Common myeloid progenitor, CD34-positive (primary cell): ENCODE results near the gene USP35.

Experiments used
- CTCF ChIA-PET: fragments of 350-600 bp; sonication (Branson Sonifier 250); formaldehyde crosslinking; loops from one replicate; lab custom pipeline; 2021; ENCODE audit warnings: antibody characterized with exemption; lab: Charles Lee
- POLR2A ChIA-PET: fragments of 350-600 bp; sonication (Branson Sonifier 250); formaldehyde crosslinking; loops from one replicate; lab custom pipeline; 2021; ENCODE audit warnings: antibody characterized with exemption; lab: Charles Lee
- DNase-seq, 3 donors: peaks; one replicate each; pipeline versions ENCODE4 v3.0.0 to v3.0.0-alpha.2; 2013
- H3K27ac ChIP-seq, 2 experiments: 1 replicate in 1 of 2; 2 replicates in 1 of 2; pipeline ENCODE4 v1.7.0; 2013; ENCODE audit warnings: inconsistent platforms in 2 of 2, low read length in 2 of 2, mild to moderate bottlenecking in 2 of 2, low read depth in 1 of 2, moderate library complexity in 1 of 2; ENCODE audit not compliant: severe bottlenecking in 2 of 2, insufficient read depth in 1 of 2, poor library complexity in 1 of 2
- H3K27me3 ChIP-seq, 5 experiments: replicated peaks in 2 of 5; 1 replicate in 3 of 5; 2 replicates in 2 of 5; pipeline versions ENCODE4 v1.6.1 to v1.7.0; 2013; ENCODE audit warnings: low read length in 4 of 5, mild to moderate bottlenecking in 2 of 5, moderate library complexity in 2 of 5, inconsistent platforms in 1 of 5; ENCODE audit not compliant: insufficient read depth in 5 of 5, control insufficient read depth in 4 of 5
- H3K36me3 ChIP-seq, 4 experiments: 1 replicate in 2 of 4; 2 replicates in 2 of 4; pipeline versions ENCODE4 v1.6.1 to v1.7.0; 2013; ENCODE audit warnings: low read length in 3 of 4, control low read depth in 1 of 4, mild to moderate bottlenecking in 1 of 4; ENCODE audit not compliant: control insufficient read depth in 4 of 4, insufficient read depth in 4 of 4
- H3K4me1 ChIP-seq, 4 experiments: 1 replicate in 3 of 4; 2 replicates in 1 of 4; pipeline versions ENCODE4 v1.6.1 to v1.7.1; 2013; ENCODE audit warnings: low read length in 3 of 4, mild to moderate bottlenecking in 3 of 4, control low read depth in 1 of 4, inconsistent platforms in 1 of 4, moderate library complexity in 1 of 4; ENCODE audit not compliant: control insufficient read depth in 4 of 4, insufficient read depth in 4 of 4; ENCODE audit errors: control extremely low read depth in 1 of 4
- H3K4me3 ChIP-seq, 7 experiments: 1 replicate in 4 of 7; 2 replicates in 3 of 7; pipeline versions ENCODE4 v1.5.1 to v1.7.0; 2013; ENCODE audit warnings: mild to moderate bottlenecking in 7 of 7, low read length in 6 of 7, moderate library complexity in 6 of 7, inconsistent platforms in 2 of 7, low read depth in 2 of 7, control low read depth in 1 of 7; ENCODE audit not compliant: insufficient read depth in 4 of 7, control insufficient read depth in 1 of 7; ENCODE audit errors: extremely low read depth in 1 of 7
- H3K9me3 ChIP-seq, 5 experiments: 1 replicate in 4 of 5; 2 replicates in 1 of 5; pipeline versions ENCODE4 v1.6.1 to v1.7.1; 2013; ENCODE audit warnings: low read length in 4 of 5, mild to moderate bottlenecking in 2 of 5, inconsistent platforms in 1 of 5, low read depth in 1 of 5, moderate library complexity in 1 of 5; ENCODE audit not compliant: control insufficient read depth in 4 of 5, insufficient read depth in 2 of 5; ENCODE audit errors: control extremely low read depth in 1 of 5
- WGBS: methylation state at CpG from one replicate; pipeline ENCODE4 v1.1.5; 2013; ENCODE audit not compliant: insufficient coverage; 5-methylcytosine and 5-hydroxymethylcytosine counted together

The USP35 gene

GRCh38 chr11:78208257-78209165 lies 19.8 kb downstream of the USP35 start:
- Histone ChIP-seq H3K27ac (no peak overlapping the region), H3K27me3 (no peaks in the 10 kb centered on the region), H3K9me3 (no peaks in the 10 kb centered on the region), H3K4me1 (no peaks in the 10 kb centered on the region), H3K4me3 (no peak overlapping the region), H3K36me3 (peaks cover 0 to 28% (median 2%) of the 10 kb centered on the region in 4 experiments)
- POLR2A ChIA-PET = no interaction called here
- CTCF ChIA-PET = no interaction called here
- DNase-seq = no peak
- over 99% methylated on average over 15 of the region's 16 CpGs for WGBS

- no peaks in the 10 kb centered on the region for H3K9me3 ChIP-seq
- POLR2A ChIA-PET = no interaction called here
- WGBS = 97% methylated on average over 14 of the region's 18 CpGs
- CTCF ChIA-PET = interaction anchor here (1.3 kb wide), 1 partner anchor 226 kb away, joined by 4 read pairs; no protein-coding TSS in a partner anchor
- no peak overlapping the region for H3K4me3 ChIP-seq
- H3K27ac ChIP-seq = no peak overlapping the region
- DNase-seq = no peak
- H3K27me3 ChIP-seq = no peaks in the 10 kb centered on the region
- peaks cover 1 to 35% (median 2%) of the 10 kb centered on the region in 4 experiments for H3K36me3 ChIP-seq
- H3K4me1 ChIP-seq = peaks cover 0 to 8% (median 4%) of the 10 kb centered on the region in 4 experiments
Observed at GRCh38 chr11:78209478-78209877, 20.8 kb downstream of the USP35 start.

GRCh38 chr11:78210000-78210608 lies 21.4 kb downstream of the USP35 start:
- 96% methylated on average over 27 of the region's 31 CpGs for WGBS
- CTCF ChIA-PET = interaction anchor here (0.7 to 1.3 kb wide), 2 partner anchors 15 to 225 kb away, joined by 3 to 4 read pairs; no protein-coding TSS in a partner anchor
- H3K27me3 ChIP-seq = no peaks in the 10 kb centered on the region
- no peaks in the 10 kb centered on the region for H3K9me3 ChIP-seq
- H3K27ac ChIP-seq = no peak overlapping the region
- POLR2A ChIA-PET = no interaction called here
- H3K4me1 ChIP-seq = peaks cover 0 to 11% (median 5%) of the 10 kb centered on the region in 4 experiments
- peaks cover 2 to 41% (median 5%) of the 10 kb centered on the region in 4 experiments for H3K36me3 ChIP-seq
- no peak for DNase-seq
- no peak overlapping the region for H3K4me3 ChIP-seq

- ChIA-PET CTCF (no interaction called here), POLR2A (no interaction called here)
- Histone ChIP-seq H3K4me3 (no peak overlapping the region), H3K27ac (no peak overlapping the region), H3K4me1 (peaks cover 0 to 11% (median 5%) of the 10 kb centered on the region in 4 experiments), H3K27me3 (no peaks in the 10 kb centered on the region), H3K9me3 (no peaks in the 10 kb centered on the region), H3K36me3 (peaks cover 2 to 53% (median 11%) of the 10 kb centered on the region in 4 experiments)
- DNase-seq = no peak
- WGBS = 100% methylated on average over 3 of the region's 5 CpGs
Observed at GRCh38 chr11:78211565-78211964, 22.8 kb downstream of the USP35 start.

GRCh38 chr11:78212586-78213371 lies 24.1 kb downstream of the USP35 start:
- H3K27ac ChIP-seq = no peak overlapping the region
- no peak overlapping the region for H3K4me3 ChIP-seq
- H3K27me3 ChIP-seq = no peaks in the 10 kb centered on the region
- 94% methylated on average over 11 of the region's 11 CpGs for WGBS
- DNase-seq = no peak
- no peaks in the 10 kb centered on the region for H3K9me3 ChIP-seq
- peaks cover 2 to 57% (median 20%) of the 10 kb centered on the region in 4 experiments for H3K36me3 ChIP-seq
- ChIA-PET CTCF (interaction anchor here (0.9 to 2.8 kb wide), 2 partner anchors 15 to 20 kb away, joined by 3 to 9 read pairs; no protein-coding TSS in a partner anchor), POLR2A (no interaction called here)
- peaks cover 0 to 11% (median 5%) of the 10 kb centered on the region in 4 experiments for H3K4me1 ChIP-seq

- Histone ChIP-seq H3K4me1 (peaks cover 0 to 11% (median 5%) of the 10 kb centered on the region in 4 experiments), H3K36me3 (peaks cover 4 to 63% (median 28%) of the 10 kb centered on the region in 4 experiments), H3K27ac (no peak overlapping the region), H3K4me3 (no peak overlapping the region), H3K9me3 (no peaks in the 10 kb centered on the region), H3K27me3 (no peaks in the 10 kb centered on the region)
- CTCF ChIA-PET = interaction anchor here (0.9 to 2.8 kb wide), 2 partner anchors 14 to 21 kb away, joined by 3 to 9 read pairs; no protein-coding TSS in a partner anchor
- POLR2A ChIA-PET = no interaction called here
- 27% methylated on average over 6 of the region's 8 CpGs for WGBS
- DNase-seq = peak in 1 of 3 donors; percentile 28
Observed at GRCh38 chr11:78213526-78214330, 25.0 kb downstream of the USP35 start.
